Adrenal gland (tissue), 5 donors: Measurements from ENCODE around the gene SPAG8.

Experiments
- CTCF ChIP-seq, 6 experiments: fragments of 450-650 bp in 4 of 6; fragments of 200-600 bp in 2 of 6; sonication (generic) in 1 of 6; IDR thresholded peaks; 1 replicate in 5 of 6; 2 replicates in 1 of 6; pipeline versions ENCODE4 v1.5.1 to v1.8.0; 2016 to 2021; ENCODE audit warnings: antibody characterized with exemption in 6 of 6, mild to moderate bottlenecking in 2 of 6, moderate library complexity in 1 of 6
- POLR2A ChIP-seq, 2 donors: fragments of 450-650 bp; IDR thresholded peaks; one replicate each; pipeline ENCODE4 v1.6.1; 2017; ENCODE audit warnings: antibody characterized with exemption in 2 of 2, mild to moderate bottlenecking in 2 of 2, moderate library complexity in 1 of 2
- donor health status: DM: no; HTN: no; CAD: no.

- no peak for TF ChIP-seq CTCF (IDR thresholded peaks at IDR 0.05)
- no peak for TF ChIP-seq POLR2A (IDR thresholded peaks at IDR 0.05)
Observed at GRCh38 chr9:35776018-35776417, 36.0 kb downstream of the SPAG8 start.
